Activated CD4-positive, alpha-beta T cell treated with anti-CD3 and anti-CD28 coated beads, Interleukin-2, amount 10 ng/mL, durations not matched to agents 24 days and 14 days (primary cell): ENCODE measurements around the gene N4BP2. TPM values are rescaled to one million over a fixed set of nuclear protein-coding genes. Genes with fewer than 3 reads are reported as not detected.

ENCODE experiments used
- DNase-seq: peaks from one replicate; pipeline ENCODE4 v3.0.0; 2022
- H3K27ac Mint-ChIP-seq: one replicate; pipeline ENCODE4 v1.8.0; 2022; ENCODE audit warnings: mild to moderate bottlenecking, mixed read lengths
- H3K27me3 Mint-ChIP-seq: one replicate; pipeline ENCODE4 v1.8.0; 2022; ENCODE audit warnings: mixed read lengths
- H3K36me3 Mint-ChIP-seq: one replicate; pipeline ENCODE4 v1.8.0; 2022; ENCODE audit warnings: low read depth, mild to moderate bottlenecking, mixed read lengths
- H3K4me1 Mint-ChIP-seq: one replicate; pipeline ENCODE4 v1.8.0; 2021; ENCODE audit warnings: mixed read lengths
- H3K4me3 Mint-ChIP-seq: one replicate; pipeline ENCODE4 v1.8.0; 2022; ENCODE audit warnings: mild to moderate bottlenecking, moderate library complexity, mixed read lengths
- H3K9me3 Mint-ChIP-seq: one replicate; pipeline ENCODE4 v1.8.0; 2021; ENCODE audit warnings: mixed read lengths
- intact Hi-C: fragments of 100-400 bp; cut with micrococcal nuclease; formaldehyde crosslinking; loops from one replicate; pipeline ENCODE4 v1.15.1; 2023
- total RNA-seq: library from RNA; stranded (reverse); gene quantifications from 2 replicates; pipeline ENCODE4 v1.2.3, GENCODE V29; 2022

N4BP2 gene
- total RNA-seq, 1 donor from 2014 or later, result 24.7 TPM

- peaks cover 8% of the 10 kb centered on the region for H3K36me3 Mint-ChIP-seq
- H3K4me1 Mint-ChIP-seq, result peaks cover 67% of the 10 kb centered on the region
- H3K27ac Mint-ChIP-seq, result peak overlapping the region; percentile 94
- peak overlapping the region; percentile 93 for H3K4me3 Mint-ChIP-seq
- no peaks in the 10 kb centered on the region for H3K9me3 Mint-ChIP-seq
- DNase-seq, result peak; percentile 87
- H3K27me3 Mint-ChIP-seq, result no peaks in the 10 kb centered on the region
- intact Hi-C loops, result loop anchor here (2.0 to 10.0 kb wide), 2 partner anchors 14 to 838 kb away; no protein-coding TSS in a partner anchor
Observed at GRCh38 chr4:40193016-40193571, 136.4 kb downstream of the N4BP2 start.

GRCh38 chr4:40193578-40193977, 136.9 kb downstream of the N4BP2 start:
- Mint-ChIP-seq H3K27me3 (no peaks in the 10 kb centered on the region), H3K4me1 (peaks cover 67% of the 10 kb centered on the region), H3K4me3 (peak overlapping the region; percentile 93), H3K36me3 (peaks cover 13% of the 10 kb centered on the region), H3K27ac (peak overlapping the region; percentile 94), H3K9me3 (no peaks in the 10 kb centered on the region)
- DNase-seq, result peak; percentile 79
- intact Hi-C loops, result loop anchor here (2.0 to 10.0 kb wide), 2 partner anchors 13 to 839 kb away; no protein-coding TSS in a partner anchor

GRCh38 chr4:40194602-40195161, 138.0 kb downstream of the N4BP2 start:
- intact Hi-C loops, result loop anchor here (1.0 to 10.0 kb wide), 3 partner anchors 10 to 840 kb away; partner anchors contain the start of gene PDS5A
- Mint-ChIP-seq H3K27me3 (no peaks in the 10 kb centered on the region), H3K36me3 (peaks cover 23% of the 10 kb centered on the region), H3K27ac (peak overlapping the region; percentile 94), H3K4me1 (peaks cover 60% of the 10 kb centered on the region), H3K9me3 (no peaks in the 10 kb centered on the region), H3K4me3 (peak overlapping the region; percentile 93)
- peak; percentile 87 for DNase-seq

- peak overlapping the region; percentile 94 for H3K27ac Mint-ChIP-seq
- H3K4me3 Mint-ChIP-seq, result peak overlapping the region; percentile 93
- peaks cover 27% of the 10 kb centered on the region for H3K36me3 Mint-ChIP-seq
- H3K27me3 Mint-ChIP-seq, result no peaks in the 10 kb centered on the region
- H3K9me3 Mint-ChIP-seq, result no peaks in the 10 kb centered on the region
- DNase-seq, result no peak
- peaks cover 56% of the 10 kb centered on the region for H3K4me1 Mint-ChIP-seq
- intact Hi-C loops, result loop anchor here (1.0 to 10.0 kb wide), 4 partner anchors 11 to 841 kb away; partner anchors contain the start of gene PDS5A
Observed at GRCh38 chr4:40195182-40196177, 138.8 kb downstream of the N4BP2 start.

- H3K36me3 Mint-ChIP-seq, result peaks cover 34% of the 10 kb centered on the region
- peaks cover 54% of the 10 kb centered on the region for H3K4me1 Mint-ChIP-seq
- no peaks in the 10 kb centered on the region for H3K27me3 Mint-ChIP-seq
- H3K27ac Mint-ChIP-seq, result peak overlapping the region; percentile 94
- peak overlapping the region; percentile 93 for H3K4me3 Mint-ChIP-seq
- H3K9me3 Mint-ChIP-seq, result no peaks in the 10 kb centered on the region
- intact Hi-C loops, result loop anchor here (1.0 to 10.0 kb wide), 3 partner anchors 46 to 841 kb away; partner anchors contain the start of gene PDS5A
- peak; percentile 76 for DNase-seq
Observed at GRCh38 chr4:40196272-40196671, 139.6 kb downstream of the N4BP2 start.

GRCh38 chr4:40196724-40197281, 140.2 kb downstream of the N4BP2 start, which contains the start of gene RHOH:
Gene RHOH (plus strand): TSS chr4:40197031. CDS start chr4:40243387, 46,356 bp downstream.
- peak within 1 kb of the TSS; percentile 93 for H3K4me3 Mint-ChIP-seq
- DNase-seq, result peak; percentile 92
- H3K27me3 Mint-ChIP-seq, result no peaks in the 10 kb centered on the region
- H3K4me1 Mint-ChIP-seq, result peaks cover 49% of the 10 kb centered on the region
- peaks cover 34% of the 10 kb centered on the region for H3K36me3 Mint-ChIP-seq
- peak within 1 kb of the TSS; percentile 94 for H3K27ac Mint-ChIP-seq
- intact Hi-C loops, result loop anchor here (1.0 to 10.0 kb wide), 4 partner anchors 8 to 842 kb away; partner anchors contain the start of gene PDS5A
- H3K9me3 Mint-ChIP-seq, result no peaks in the 10 kb centered on the region

GRCh38 chr4:40197879-40198689, 141.4 kb downstream of the N4BP2 start:
- intact Hi-C loops, result loop anchor here (1.0 to 10.0 kb wide), 3 partner anchors 7 to 843 kb away; partner anchors contain the start of gene PDS5A
- Mint-ChIP-seq H3K27me3 (no peaks in the 10 kb centered on the region), H3K27ac (peak overlapping the region; percentile 94), H3K9me3 (no peaks in the 10 kb centered on the region), H3K36me3 (peaks cover 42% of the 10 kb centered on the region), H3K4me1 (peaks cover 43% of the 10 kb centered on the region), H3K4me3 (peak overlapping the region; percentile 93)
- peak; percentile 85 for DNase-seq

- peaks cover 43% of the 10 kb centered on the region for H3K4me1 Mint-ChIP-seq
- DNase-seq, result peak; percentile 83
- no peaks in the 10 kb centered on the region for H3K9me3 Mint-ChIP-seq
Observed at GRCh38 chr4:40199179-40199670, 142.6 kb downstream of the N4BP2 start.

GRCh38 chr4:40199999-40200874, 143.6 kb downstream of the N4BP2 start:
- Mint-ChIP-seq H3K9me3 (no peaks in the 10 kb centered on the region), H3K4me1 (peaks cover 44% of the 10 kb centered on the region), H3K27ac (peak overlapping the region; percentile 94), H3K4me3 (peak overlapping the region; percentile 93), H3K27me3 (no peaks in the 10 kb centered on the region), H3K36me3 (peaks cover 57% of the 10 kb centered on the region)
- peak; percentile 93 for DNase-seq
- intact Hi-C loops, result loop anchor here (1.0 to 10.0 kb wide), 9 partner anchors 27 to 845 kb away; partner anchors contain the start of genes PDS5A and UBE2K

More at GRCh38 chr4:40199179-40199670, 142.6 kb downstream of the N4BP2 start:
- Mint-ChIP-seq H3K27me3 (no peaks in the 10 kb centered on the region), H3K36me3 (peaks cover 48% of the 10 kb centered on the region), H3K27ac (peak overlapping the region; percentile 94), H3K4me3 (peak overlapping the region; percentile 93)
- intact Hi-C loops, result loop anchor here (5.0 to 10.0 kb wide), 2 partner anchors 222 to 844 kb away; partner anchors contain the start of gene PDS5A

GRCh38 chr4:40200875-40201801, 144.5 kb downstream of the N4BP2 start:
- peaks cover 65% of the 10 kb centered on the region for H3K36me3 Mint-ChIP-seq
- H3K4me1 Mint-ChIP-seq, result peaks cover 43% of the 10 kb centered on the region
- DNase-seq, result peak; percentile 86
- H3K9me3 Mint-ChIP-seq, result no peaks in the 10 kb centered on the region
- peak overlapping the region; percentile 93 for H3K4me3 Mint-ChIP-seq
- H3K27ac Mint-ChIP-seq, result peak overlapping the region; percentile 94
- intact Hi-C loops, result loop anchor here (1.0 to 10.0 kb wide), 8 partner anchors 26 to 521 kb away; partner anchors contain the start of gene UBE2K
- no peaks in the 10 kb centered on the region for H3K27me3 Mint-ChIP-seq
